ENCODE results near the gene ZNF768. TPM values are rescaled to one million over a fixed set of nuclear protein-coding genes. Genes with fewer than 3 reads are reported as not detected.
"Not testable (repeated sequence)": the region's sequence is repeated elsewhere in the genome, so short reads cannot be mapped to it uniquely, and the experiment has no call there.

Gene ZNF768
- total and polyA plus RNA-seq, 4 donors = 11.2 to 55.7 (median 45.8) TPM

- H3K27ac ChIP-seq (ENCODE audit: low read depth, low read length) = peak overlapping the region; percentile 64
- no peak for DNase-seq (ENCODE audit: low read depth in 4 of 6, low spot score in 6 of 6)
- H3K27me3 ChIP-seq (ENCODE audit: control insufficient read depth, insufficient read depth, low read length) = no peaks in the 10 kb centered on the region
- no peaks in the 10 kb centered on the region for H3K9me3 ChIP-seq (ENCODE audit: control insufficient read depth, insufficient read depth, low read length)
- peak overlapping the region; percentile 60 for H3K4me3 ChIP-seq (ENCODE audit: low read depth, low read length)
- H3K4me1 ChIP-seq (ENCODE audit: control insufficient read depth, insufficient read depth, low read length) = peaks cover 37% of the 10 kb centered on the region
- WGBS (ENCODE audit: insufficient coverage) = 69% methylated on average over 3 of the region's 4 CpGs
- H3K36me3 ChIP-seq (ENCODE audit: control insufficient read depth, insufficient read depth, low read length) = peaks cover 26% of the 10 kb centered on the region
Measured at GRCh38 chr16:30525844-30526136, 576 bp downstream of the ZNF768 start.

- WGBS (ENCODE audit: insufficient coverage) = 96% methylated on average over 60 of the region's 60 CpGs
- Histone ChIP-seq H3K27me3 (ENCODE audit: control insufficient read depth, insufficient read depth, low read length) (no peaks in the 10 kb centered on the region), H3K4me1 (ENCODE audit: control insufficient read depth, insufficient read depth, low read length) (peaks cover 37% of the 10 kb centered on the region), H3K9me3 (ENCODE audit: control insufficient read depth, insufficient read depth, low read length) (no peaks in the 10 kb centered on the region), H3K27ac (ENCODE audit: low read depth, low read length) (no peak overlapping the region), H3K4me3 (ENCODE audit: low read depth, low read length) (no peak overlapping the region), H3K36me3 (ENCODE audit: control insufficient read depth, insufficient read depth, low read length) (peaks cover 22% of the 10 kb centered on the region)
- DNase-seq (ENCODE audit: low read depth in 4 of 6, low spot score in 6 of 6) = no peak
Measured at GRCh38 chr16:30524575-30525568, 1.5 kb downstream of the ZNF768 start.

- Histone ChIP-seq H3K4me3 (ENCODE audit: low read depth, low read length) (no peak overlapping the region), H3K27me3 (ENCODE audit: control insufficient read depth, insufficient read depth, low read length) (no peaks in the 10 kb centered on the region), H3K9me3 (ENCODE audit: control insufficient read depth, insufficient read depth, low read length) (no peaks in the 10 kb centered on the region), H3K27ac (ENCODE audit: low read depth, low read length) (no peak overlapping the region), H3K4me1 (ENCODE audit: control insufficient read depth, insufficient read depth, low read length) (peaks cover 37% of the 10 kb centered on the region), H3K36me3 (ENCODE audit: control insufficient read depth, insufficient read depth, low read length) (peaks cover 22% of the 10 kb centered on the region)
- DNase-seq (ENCODE audit: low read depth in 4 of 6, low spot score in 6 of 6) = peak in 1 of 6 donors; percentile 28
- WGBS (ENCODE audit: insufficient coverage) = 76% methylated on average over 23 of the region's 26 CpGs
Measured at GRCh38 chr16:30523768-30524574, 2.4 kb downstream of the ZNF768 start.

DNA sequence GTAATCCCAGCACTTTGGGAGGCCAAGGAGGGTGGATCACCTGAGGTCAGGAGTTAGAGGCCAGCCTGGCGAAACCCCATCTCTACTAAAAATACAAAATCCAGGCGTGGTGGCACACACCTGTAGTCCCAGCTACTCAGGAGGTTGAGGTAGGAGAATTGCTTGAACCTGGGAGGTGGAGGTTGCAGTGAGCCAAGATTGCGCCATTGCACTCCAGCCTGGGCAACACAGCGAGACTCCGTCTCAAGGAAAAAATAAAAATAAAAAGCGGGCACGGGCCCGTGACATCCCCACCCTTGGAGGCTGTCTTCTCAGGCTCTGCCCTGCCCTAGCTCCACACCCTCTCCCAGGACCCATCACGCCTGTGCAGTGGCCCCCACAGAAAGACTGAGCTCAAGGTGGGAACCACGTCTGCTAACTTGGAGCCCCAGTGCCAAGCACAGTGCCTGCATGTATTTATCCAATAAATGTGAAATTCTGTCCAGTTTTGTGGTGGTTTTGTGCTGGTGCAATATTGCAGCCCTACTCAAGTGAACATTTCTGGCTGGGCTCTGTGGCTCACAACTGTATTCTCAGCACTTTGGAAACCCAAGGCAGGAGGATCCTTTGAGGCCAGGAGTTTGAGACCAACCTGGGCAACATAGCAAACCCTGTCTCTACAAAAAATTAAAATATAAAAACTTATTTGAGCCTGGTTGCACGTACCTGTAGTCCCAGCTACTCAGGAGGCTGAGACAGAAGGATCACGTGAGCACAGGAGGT lies 3.5 kb downstream of the ZNF768 start:
- peaks cover 33% of the 10 kb centered on the region for H3K4me1 ChIP-seq (ENCODE audit: control insufficient read depth, insufficient read depth, low read length)

GRCh38 chr16:30521873-30522641 lies 4.3 kb downstream of the ZNF768 start:
- DNase-seq (ENCODE audit: low read depth in 4 of 6, low spot score in 6 of 6) = no peak
- Histone ChIP-seq H3K9me3 (ENCODE audit: control insufficient read depth, insufficient read depth, low read length) (no peaks in the 10 kb centered on the region), H3K36me3 (ENCODE audit: control insufficient read depth, insufficient read depth, low read length) (peaks cover 22% of the 10 kb centered on the region), H3K27me3 (ENCODE audit: control insufficient read depth, insufficient read depth, low read length) (no peaks in the 10 kb centered on the region), H3K27ac (ENCODE audit: low read depth, low read length) (no peak overlapping the region), H3K4me3 (ENCODE audit: low read depth, low read length) (no peak overlapping the region), H3K4me1 (ENCODE audit: control insufficient read depth, insufficient read depth, low read length) (peaks cover 25% of the 10 kb centered on the region)
- 63% methylated on average over 9 of the region's 11 CpGs for WGBS (ENCODE audit: insufficient coverage)

More for the DNA sequence above, 3.5 kb downstream of the ZNF768 start:
- WGBS (ENCODE audit: insufficient coverage) = 87% methylated on average over 3 of the region's 12 CpGs
- H3K9me3 ChIP-seq (ENCODE audit: control insufficient read depth, insufficient read depth, low read length); DNase-seq (ENCODE audit: low read depth in 4 of 6, low spot score in 6 of 6); H3K27ac ChIP-seq (ENCODE audit: low read depth, low read length); H3K4me3 ChIP-seq (ENCODE audit: low read depth, low read length); H3K27me3 ChIP-seq (ENCODE audit: control insufficient read depth, insufficient read depth, low read length): not testable (repeated sequence)
- H3K36me3 ChIP-seq (ENCODE audit: control insufficient read depth, insufficient read depth, low read length) = peaks cover 22% of the 10 kb centered on the region

DNA sequence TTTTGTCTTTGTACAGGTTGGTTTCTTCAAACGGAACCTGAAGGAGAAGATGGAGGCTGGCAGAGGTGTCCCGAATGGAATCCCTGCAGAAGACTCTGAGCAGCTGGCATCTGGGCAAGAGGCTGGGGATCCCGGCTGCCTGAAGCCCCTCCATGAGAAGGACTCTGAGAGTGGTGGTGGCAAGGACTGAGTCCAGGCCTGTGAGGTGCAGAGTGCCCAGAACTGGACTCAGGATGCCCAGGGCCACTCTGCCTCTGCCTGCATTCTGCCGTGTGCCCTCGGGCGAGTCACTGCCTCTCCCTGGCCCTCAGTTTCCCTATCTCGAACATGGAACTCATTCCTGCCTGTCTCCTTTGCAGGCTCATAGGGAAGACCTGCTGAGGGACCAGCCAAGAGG lies 4.9 kb downstream of the ZNF768 start:
- H3K36me3 ChIP-seq (ENCODE audit: control insufficient read depth, insufficient read depth, low read length) = peaks cover 22% of the 10 kb centered on the region
- H3K4me1 ChIP-seq (ENCODE audit: control insufficient read depth, insufficient read depth, low read length) = peaks cover 22% of the 10 kb centered on the region
- 92% methylated on average over 7 of the region's 7 CpGs for WGBS (ENCODE audit: insufficient coverage)
- no peak for DNase-seq (ENCODE audit: low read depth in 4 of 6, low spot score in 6 of 6)
- no peak overlapping the region for H3K4me3 ChIP-seq (ENCODE audit: low read depth, low read length)
- no peaks in the 10 kb centered on the region for H3K9me3 ChIP-seq (ENCODE audit: control insufficient read depth, insufficient read depth, low read length)
- no peaks in the 10 kb centered on the region for H3K27me3 ChIP-seq (ENCODE audit: control insufficient read depth, insufficient read depth, low read length)
- H3K27ac ChIP-seq (ENCODE audit: low read depth, low read length) = no peak overlapping the region

GRCh38 chr16:30519120-30520049 lies 7.0 kb downstream of the ZNF768 start:
- no peaks in the 10 kb centered on the region for H3K9me3 ChIP-seq (ENCODE audit: control insufficient read depth, insufficient read depth, low read length)
- 86% methylated on average over 20 of the region's 20 CpGs for WGBS (ENCODE audit: insufficient coverage)
- peaks cover 5% of the 10 kb centered on the region for H3K4me1 ChIP-seq (ENCODE audit: control insufficient read depth, insufficient read depth, low read length)
- peaks cover 12% of the 10 kb centered on the region for H3K36me3 ChIP-seq (ENCODE audit: control insufficient read depth, insufficient read depth, low read length)
- no peak overlapping the region for H3K4me3 ChIP-seq (ENCODE audit: low read depth, low read length)
- DNase-seq (ENCODE audit: low read depth in 4 of 6, low spot score in 6 of 6) = no peak
- H3K27me3 ChIP-seq (ENCODE audit: control insufficient read depth, insufficient read depth, low read length) = no peaks in the 10 kb centered on the region
- H3K27ac ChIP-seq (ENCODE audit: low read depth, low read length) = no peak overlapping the region

DNA sequence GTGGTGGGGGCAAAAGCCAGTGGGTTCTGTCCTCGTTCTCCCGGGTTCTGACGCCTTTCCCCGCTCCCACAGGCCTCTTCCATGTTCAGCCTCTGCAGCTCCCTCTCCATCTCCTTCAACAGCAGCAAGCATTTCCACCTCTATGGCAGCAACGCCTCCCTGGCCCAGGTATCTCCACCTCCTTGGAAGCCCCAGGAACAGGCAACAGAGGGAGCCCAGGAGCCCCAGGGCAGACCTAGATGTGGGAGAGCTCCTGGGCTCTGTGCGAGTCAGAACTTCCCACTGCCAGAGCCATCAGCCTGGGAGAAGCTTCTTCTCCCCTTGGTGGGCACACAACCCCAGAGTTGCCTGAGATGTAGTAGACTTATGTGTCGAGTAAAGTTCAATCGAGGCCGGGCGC lies 7.8 kb downstream of the ZNF768 start:
- Histone ChIP-seq H3K36me3 (ENCODE audit: control insufficient read depth, insufficient read depth, low read length) (peaks cover 4% of the 10 kb centered on the region), H3K9me3 (ENCODE audit: control insufficient read depth, insufficient read depth, low read length) (no peaks in the 10 kb centered on the region), H3K4me1 (ENCODE audit: control insufficient read depth, insufficient read depth, low read length) (no peaks in the 10 kb centered on the region), H3K4me3 (ENCODE audit: low read depth, low read length) (no peak overlapping the region), H3K27ac (ENCODE audit: low read depth, low read length) (no peak overlapping the region), H3K27me3 (ENCODE audit: control insufficient read depth, insufficient read depth, low read length) (no peaks in the 10 kb centered on the region)
- 94% methylated on average over 8 of the region's 10 CpGs for WGBS (ENCODE audit: insufficient coverage)
- no peak for DNase-seq (ENCODE audit: low read depth in 4 of 6, low spot score in 6 of 6)
